Choroid plexus epithelial cell (primary cell): ENCODE data around the gene SPTAN1.

Source experiments
- DNase-seq: peaks from one replicate; pipeline ENCODE4 v3.0.0-alpha.2; 2010; ENCODE audit warnings: low read depth
- H3K4me3 ChIP-seq: 2 replicates; pipeline ENCODE4 v1.5.1; 2011; ENCODE audit warnings: low read depth, mild to moderate bottlenecking, control low read depth, low read length, moderate library complexity
- CTCF ChIP-seq: conservative IDR thresholded peaks from 2 replicates; pipeline ENCODE4 v1.5.1; 2011; ENCODE audit warnings: low read depth, mild to moderate bottlenecking, control low read depth, inconsistent platforms, low read length, moderate library complexity

The SPTAN1 gene

GRCh38 chr9:128619127-128619526, 66.7 kb downstream of the SPTAN1 start:
- TF ChIP-seq CTCF, result no peak
- H3K4me3 ChIP-seq, result no peak overlapping the region
- DNase-seq, result no peak

- DNase-seq, result no peak
- H3K4me3 ChIP-seq, result no peak overlapping the region
- no peak for TF ChIP-seq CTCF
Measured at GRCh38 chr9:128619779-128620178, 67.4 kb downstream of the SPTAN1 start.

GRCh38 chr9:128621730-128622455, 69.5 kb downstream of the SPTAN1 start:
- no peak for TF ChIP-seq CTCF
- no peak overlapping the region for H3K4me3 ChIP-seq
- no peak for DNase-seq

GRCh38 chr9:128624566-128624965, 72.2 kb downstream of the SPTAN1 start:
- TF ChIP-seq CTCF, result no peak
- no peak overlapping the region for H3K4me3 ChIP-seq
- DNase-seq, result no peak

GRCh38 chr9:128625391-128626146, 73.2 kb downstream of the SPTAN1 start:
- no peak overlapping the region for H3K4me3 ChIP-seq
- TF ChIP-seq CTCF, result no peak
- no peak for DNase-seq

GRCh38 chr9:128626181-128626580, 73.8 kb downstream of the SPTAN1 start:
- no peak for DNase-seq
- no peak for TF ChIP-seq CTCF
- no peak overlapping the region for H3K4me3 ChIP-seq
